ENCODE data around the gene CEP164. TPM values are rescaled to one million over a fixed set of nuclear protein-coding genes. Genes with fewer than 3 reads are reported as not detected.
"Not testable (repeated sequence)": the region's sequence is repeated elsewhere in the genome, so short reads cannot be mapped to it uniquely, and the experiment has no call there.

CEP164 gene
- total RNA-seq, 4 donors from 2014 or later = 11.3 to 45.1 (median 15.2) TPM

DNA sequence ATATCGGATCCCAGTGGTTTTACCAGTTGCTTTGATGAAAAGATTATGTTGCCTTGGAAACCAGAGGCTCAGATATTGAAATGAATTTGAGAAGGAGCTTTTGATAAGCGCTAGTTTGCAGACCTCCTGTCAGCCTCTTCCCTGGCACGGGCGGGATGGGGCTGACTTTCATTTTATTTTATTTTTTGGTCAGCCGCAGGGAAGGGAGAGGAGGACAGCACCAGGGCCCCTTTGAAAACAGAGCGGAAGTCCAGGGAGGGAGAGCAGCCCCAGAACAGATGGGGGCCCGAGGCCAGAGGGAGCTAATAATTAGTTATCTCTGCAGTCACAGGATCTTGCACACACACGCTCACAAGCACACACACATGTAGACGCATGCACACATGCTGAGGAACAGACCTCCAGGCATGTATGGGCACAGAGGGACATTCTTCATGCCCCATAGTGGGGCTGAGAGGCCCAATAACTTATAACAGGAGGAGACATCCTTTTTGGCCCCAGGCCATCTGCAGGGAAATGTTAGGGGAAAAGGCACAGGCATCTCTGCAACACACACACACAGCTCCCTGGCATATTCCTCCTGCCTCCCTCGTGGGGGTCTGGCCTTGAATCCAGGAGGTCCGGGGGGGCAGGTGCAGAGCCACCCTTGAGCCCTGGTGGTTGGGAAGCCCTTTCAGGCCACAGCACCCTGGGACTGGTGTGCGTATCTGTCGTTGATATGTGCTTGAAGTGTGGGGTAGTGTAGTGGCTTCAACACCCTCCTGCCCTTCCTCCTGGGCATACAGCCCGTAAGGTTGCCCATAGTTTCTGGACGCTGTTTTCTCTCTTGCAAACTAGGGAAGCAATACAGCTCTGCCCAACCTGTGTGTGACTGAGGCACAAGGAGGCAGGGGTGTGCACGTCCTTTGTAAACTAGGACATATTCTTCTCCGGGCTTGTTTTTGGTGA, 117.3 kb downstream of the CEP164 start:
- no peak for TF ChIP-seq POLR2A (IDR thresholded peaks at IDR 0.05)
- TF ChIP-seq, protein P1, sequence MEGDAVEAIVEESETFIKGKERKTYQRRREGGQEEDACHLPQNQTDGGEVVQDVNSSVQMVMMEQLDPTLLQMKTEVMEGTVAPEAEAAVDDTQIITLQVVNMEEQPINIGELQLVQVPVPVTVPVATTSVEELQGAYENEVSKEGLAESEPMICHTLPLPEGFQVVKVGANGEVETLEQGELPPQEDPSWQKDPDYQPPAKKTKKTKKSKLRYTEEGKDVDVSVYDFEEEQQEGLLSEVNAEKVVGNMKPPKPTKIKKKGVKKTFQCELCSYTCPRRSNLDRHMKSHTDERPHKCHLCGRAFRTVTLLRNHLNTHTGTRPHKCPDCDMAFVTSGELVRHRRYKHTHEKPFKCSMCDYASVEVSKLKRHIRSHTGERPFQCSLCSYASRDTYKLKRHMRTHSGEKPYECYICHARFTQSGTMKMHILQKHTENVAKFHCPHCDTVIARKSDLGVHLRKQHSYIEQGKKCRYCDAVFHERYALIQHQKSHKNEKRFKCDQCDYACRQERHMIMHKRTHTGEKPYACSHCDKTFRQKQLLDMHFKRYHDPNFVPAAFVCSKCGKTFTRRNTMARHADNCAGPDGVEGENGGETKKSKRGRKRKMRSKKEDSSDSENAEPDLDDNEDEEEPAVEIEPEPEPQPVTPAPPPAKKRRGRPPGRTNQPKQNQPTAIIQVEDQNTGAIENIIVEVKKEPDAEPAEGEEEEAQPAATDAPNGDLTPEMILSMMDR (IDR thresholded peaks at IDR 0.05) = no peak
- H3K4me3 ChIP-seq (ENCODE audit: low read depth, poor library complexity, severe bottlenecking) = no peak overlapping the region
- intact Hi-C loops (cut with DNase I; ENCODE audit: low total_unique reads) = no loop called here
- WGBS, 2 donors = 42 to 44% methylated on average over 15 to 17 of the region's 17 CpGs
- DNase-seq (ENCODE audit: low spot score in 2 of 2) = no peak

DNA sequence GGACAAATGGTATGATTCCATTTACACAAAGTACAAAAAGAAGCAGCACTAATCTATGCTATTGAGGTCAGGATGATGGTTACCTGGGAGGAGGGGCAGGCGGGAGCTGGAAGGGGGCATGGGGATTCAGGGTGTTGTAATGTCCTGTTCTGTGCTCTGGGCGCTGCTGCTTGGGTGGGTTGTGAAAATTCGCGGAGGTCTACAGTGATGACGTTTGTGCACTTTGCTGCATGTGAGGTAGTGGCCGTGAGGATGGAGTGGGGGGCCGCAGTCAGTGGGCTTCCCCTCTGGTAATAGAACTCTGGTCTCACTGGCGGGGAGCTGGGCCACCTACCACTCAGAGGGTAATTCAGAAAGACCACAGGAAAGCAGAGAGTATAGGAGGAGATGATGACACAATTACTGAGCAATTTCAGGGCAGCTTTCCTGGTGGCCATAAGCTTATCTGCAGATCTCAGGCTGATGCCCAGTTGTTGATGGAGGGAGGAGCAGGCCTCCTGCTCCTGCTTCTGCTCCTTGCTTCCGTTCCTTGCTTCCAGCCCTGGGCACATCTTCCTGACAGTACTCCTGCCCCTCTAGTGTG, 121.5 kb downstream of the CEP164 start:
- intact Hi-C loops (cut with DNase I; ENCODE audit: low total_unique reads) = no loop called here
- TF ChIP-seq POLR2A (IDR thresholded peaks at IDR 0.05) = no peak
- TF ChIP-seq, protein P1 (IDR thresholded peaks at IDR 0.05) = no peak
- no peak overlapping the region for H3K4me3 ChIP-seq (ENCODE audit: low read depth, poor library complexity, severe bottlenecking)
- WGBS, 2 donors = 87 to 92% methylated on average over 9 of the region's 9 CpGs
- no peak for DNase-seq (ENCODE audit: low spot score in 2 of 2)

DNA sequence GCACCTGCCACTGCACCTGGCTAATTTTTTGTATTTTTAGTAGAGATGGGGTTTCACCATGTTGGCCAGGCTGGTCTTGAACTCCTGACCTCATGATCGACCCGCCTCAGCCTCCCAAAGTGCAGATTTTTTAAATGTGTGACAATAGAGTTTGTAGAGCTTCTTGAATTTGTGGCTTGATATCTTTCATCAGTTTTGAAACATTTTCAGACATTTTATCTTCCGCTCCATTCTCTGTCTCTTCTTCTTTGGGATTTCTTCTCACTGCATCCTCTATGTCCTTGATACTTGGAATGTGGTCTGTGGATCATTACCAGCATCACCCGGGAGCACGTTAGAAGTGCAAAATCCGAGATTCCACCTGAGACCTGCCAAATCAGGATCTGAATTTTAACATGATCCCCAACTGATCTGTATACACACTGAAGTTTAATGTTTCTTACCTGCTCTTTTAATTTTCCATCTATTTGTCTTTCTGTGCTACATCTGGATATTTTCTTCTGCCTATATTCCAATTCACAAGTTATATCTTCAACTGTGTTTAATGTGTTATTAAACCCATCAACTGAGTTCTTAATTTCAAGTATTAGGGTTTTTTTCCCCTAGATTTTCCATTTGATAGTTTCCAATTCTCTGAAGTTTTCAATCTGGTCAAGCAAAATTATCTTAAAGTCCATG, 126.4 kb downstream of the CEP164 start:
- WGBS, 2 donors = 94 to 96% methylated on average over 6 of the region's 6 CpGs
- TF ChIP-seq, protein P1 (IDR thresholded peaks at IDR 0.05) = no peak
- TF ChIP-seq POLR2A (IDR thresholded peaks at IDR 0.05) = no peak
- H3K4me3 ChIP-seq (ENCODE audit: low read depth, poor library complexity, severe bottlenecking) = no peak overlapping the region
- DNase-seq (ENCODE audit: low spot score in 2 of 2) = no peak
- intact Hi-C loops (cut with DNase I; ENCODE audit: low total_unique reads) = no loop called here

DNA sequence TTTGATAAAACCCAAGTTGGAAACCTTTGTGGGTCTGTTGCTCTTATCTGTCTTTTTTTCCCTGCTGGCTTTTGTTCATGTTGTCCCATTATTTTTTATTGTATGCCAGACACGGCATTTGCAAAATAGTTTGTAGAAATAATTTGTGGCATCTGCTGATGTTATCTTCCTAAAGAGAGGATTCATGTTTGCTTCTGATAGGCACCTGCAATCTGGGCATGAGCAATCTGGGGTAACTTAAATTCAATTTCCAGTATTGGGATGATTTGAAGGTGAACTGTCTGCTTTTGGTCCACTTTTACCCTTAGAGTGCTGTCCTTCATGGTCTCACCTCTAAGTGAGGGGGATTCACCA, 126.9 kb downstream of the CEP164 start:
- WGBS, 2 donors = 44 to 66% methylated on average over 1 of the region's 1 CpG
- intact Hi-C loops (cut with DNase I; ENCODE audit: low total_unique reads) = no loop called here
- DNase-seq (ENCODE audit: low spot score in 2 of 2) = no peak
- no peak overlapping the region for H3K4me3 ChIP-seq (ENCODE audit: low read depth, poor library complexity, severe bottlenecking)
- TF ChIP-seq, protein P1 (IDR thresholded peaks at IDR 0.05) = no peak
- TF ChIP-seq POLR2A (IDR thresholded peaks at IDR 0.05) = no peak

DNA sequence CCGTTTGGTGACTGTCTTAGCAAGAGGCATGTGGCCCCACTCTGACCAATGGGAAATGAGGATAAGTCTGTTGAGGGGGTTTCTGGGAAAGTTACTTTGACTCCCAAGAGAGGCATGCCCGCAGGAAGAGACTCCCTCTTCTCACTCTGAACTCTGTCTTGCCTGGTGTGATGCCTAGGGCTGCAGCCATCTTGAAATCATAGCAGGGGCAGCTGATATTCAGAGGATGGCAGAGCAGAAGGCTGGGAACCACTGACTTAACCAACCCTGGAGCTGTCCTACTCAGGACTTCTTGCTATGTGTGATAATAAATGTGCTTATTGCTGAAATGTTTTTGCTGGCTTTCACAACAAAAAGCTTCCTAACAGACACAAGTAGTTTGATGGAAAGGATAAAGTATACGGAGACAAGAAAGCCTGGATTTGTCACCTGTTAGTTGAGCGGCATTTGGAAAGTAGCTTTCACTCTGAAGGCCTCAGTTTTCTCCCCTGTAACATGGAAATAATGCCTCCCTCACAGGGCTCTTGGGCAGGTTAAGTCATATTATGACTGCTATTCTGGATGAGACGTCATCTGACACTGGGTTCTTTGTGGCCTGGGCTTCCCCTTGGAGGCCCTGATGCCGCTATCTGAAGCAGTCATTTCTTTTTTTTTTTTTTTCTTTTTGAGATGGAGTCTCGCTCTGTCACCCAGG, 128.5 kb downstream of the CEP164 start:
- WGBS, 2 donors = 85 to 86% methylated on average over 7 of the region's 7 CpGs
- H3K4me3 ChIP-seq (ENCODE audit: low read depth, poor library complexity, severe bottlenecking) = no peak overlapping the region
- no peak for TF ChIP-seq POLR2A (IDR thresholded peaks at IDR 0.05)
- TF ChIP-seq, protein P1 (IDR thresholded peaks at IDR 0.05) = no peak
- DNase-seq (ENCODE audit: low spot score in 2 of 2) = no peak
- intact Hi-C loops (cut with DNase I; ENCODE audit: low total_unique reads) = no loop called here

GRCh38 chr11:117456721-117457029, 129.0 kb downstream of the CEP164 start:
- DNase-seq (ENCODE audit: low spot score in 2 of 2); H3K4me3 ChIP-seq (ENCODE audit: low read depth, poor library complexity, severe bottlenecking); intact Hi-C loops (cut with DNase I; ENCODE audit: low total_unique reads): not testable (repeated sequence)
- WGBS, 2 donors = 86 to 92% methylated on average over 8 of the region's 8 CpGs

Measured in lower leg skin (tissue), 4 donors.